OCI-LY1 (cell line): ENCODE measurements around the gene MCU.

Source experiments
- CTCF ChIP-seq: fragments of 200-600 bp; sonication (generic), shearing (Covaris generic); IDR thresholded peaks from 2 replicates; pipeline ENCODE4 v1.5.1; 2017; ENCODE audit warnings: mild to moderate bottlenecking, antibody characterized with exemption, low read length, moderate library complexity, mixed read lengths
- EZH2 ChIP-seq: fragments of 200-600 bp; sonication (generic), shearing (Covaris generic); IDR thresholded peaks from 2 replicates; pipeline ENCODE4 v1.8.0; 2017; ENCODE audit warnings: borderline replicate concordance, mixed run types, mild to moderate bottlenecking, antibody characterized with exemption, low read length, moderate library complexity, mixed read lengths

GRCh38 chr10:72661431-72661830, 30.5 kb upstream of the MCU start:
- TF ChIP-seq CTCF, result no peak
- no peak for TF ChIP-seq EZH2
